DMS114 treated with DMSO at 0.1 percent for 48 hours (cell line): Measurements from ENCODE around the gene KRCC1.
"Not testable (repeated sequence)": the region's sequence is repeated elsewhere in the genome, so short reads cannot be mapped to it uniquely, and the experiment has no call there.

Experiments used
- DNase-seq: peaks from one replicate; lab custom pipeline; 2025; ENCODE audit not compliant: unreplicated experiment; lab: John Stamatoyannopoulos, UW

The KRCC1 gene

DNA sequence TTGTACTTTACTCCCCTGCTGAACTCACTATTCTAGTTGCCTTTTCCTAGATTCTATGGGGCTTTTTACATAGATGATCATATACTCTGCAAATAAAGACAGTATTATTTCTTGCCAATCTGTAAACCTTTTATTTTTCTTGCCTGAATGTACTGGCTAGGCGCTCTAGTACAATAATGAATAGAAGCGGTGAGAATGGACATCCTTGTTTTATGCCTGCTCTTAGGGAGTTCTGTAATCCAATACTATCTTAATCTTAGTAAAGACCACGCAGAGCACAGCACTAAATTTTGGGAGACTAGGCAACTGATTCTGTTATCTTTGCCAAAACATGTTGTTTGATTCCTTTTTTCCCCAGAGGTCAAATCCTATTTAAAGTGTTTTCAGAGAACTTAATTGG, 7.0 kb downstream of the KRCC1 start:
- no peak for DNase-seq

- not testable (repeated sequence) for DNase-seq
These were observed 10.0 kb downstream of the KRCC1 start for GRCh38 chr2:88045561-88045960.

GRCh38 chr2:88042476-88042875, 13.1 kb downstream of the KRCC1 start:
- no peak for DNase-seq

DNA sequence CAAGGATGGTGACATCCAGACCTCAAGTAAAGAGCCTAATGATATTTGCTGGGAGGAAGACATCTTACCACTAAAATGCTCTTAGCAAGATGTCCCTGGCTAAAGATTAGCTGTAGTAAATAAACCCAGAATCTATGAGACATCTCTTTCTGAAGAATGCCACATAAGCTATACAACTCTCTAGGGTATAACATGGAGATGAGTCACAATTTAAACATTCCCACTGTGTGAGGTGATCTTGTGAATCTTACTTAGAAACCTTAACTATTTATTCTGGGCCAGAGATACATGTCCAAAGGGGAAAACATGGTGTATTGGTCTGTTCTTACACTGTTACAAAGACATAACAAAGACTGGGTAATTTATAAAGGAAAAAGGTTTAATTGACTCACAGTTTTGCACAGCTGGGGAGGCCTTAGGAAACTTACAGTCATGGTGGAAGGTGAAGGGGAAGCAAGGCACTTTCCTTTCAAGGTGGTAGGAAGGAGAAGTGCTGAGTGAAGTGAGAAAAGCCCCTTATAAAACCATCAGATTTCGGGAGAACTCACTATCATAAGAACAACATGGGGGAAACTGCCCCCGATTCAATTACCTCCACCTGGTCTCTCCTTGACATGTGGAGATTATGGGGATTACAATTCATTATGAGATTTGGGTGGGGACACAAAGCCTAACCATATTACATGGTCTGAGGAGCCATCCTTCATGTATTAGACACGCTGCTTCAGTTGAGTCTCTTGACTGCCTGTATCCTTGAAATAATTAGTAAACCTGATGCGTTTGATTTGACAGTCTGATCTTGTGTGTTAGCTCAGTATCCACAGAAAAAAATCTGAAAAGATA, 17.1 kb downstream of the KRCC1 start:
- DNase-seq = no peak

DNA sequence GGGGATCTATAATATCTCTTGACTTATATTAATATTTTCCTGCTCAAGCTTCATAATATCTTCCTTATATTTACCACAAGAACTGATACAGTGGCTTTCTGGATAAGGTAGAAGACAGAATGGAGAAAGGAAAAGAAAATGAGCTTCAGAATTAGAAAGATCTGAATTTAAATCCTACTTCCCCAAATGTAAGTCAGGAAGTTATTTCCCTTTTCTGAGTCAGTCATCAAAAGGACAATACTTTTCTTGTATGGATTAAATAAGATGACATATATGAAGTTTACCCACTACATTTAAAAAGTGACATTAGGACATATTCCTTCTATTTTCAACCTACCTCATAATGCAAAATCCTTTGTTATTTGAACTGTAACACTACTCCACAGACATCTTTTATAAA, 19.0 kb downstream of the KRCC1 start:
- no peak for DNase-seq

GRCh38 chr2:88036182-88036581, 19.4 kb downstream of the KRCC1 start:
- no peak for DNase-seq

- no peak for DNase-seq
These were observed 23.4 kb downstream of the KRCC1 start for GRCh38 chr2:88032070-88032702.

DNA sequence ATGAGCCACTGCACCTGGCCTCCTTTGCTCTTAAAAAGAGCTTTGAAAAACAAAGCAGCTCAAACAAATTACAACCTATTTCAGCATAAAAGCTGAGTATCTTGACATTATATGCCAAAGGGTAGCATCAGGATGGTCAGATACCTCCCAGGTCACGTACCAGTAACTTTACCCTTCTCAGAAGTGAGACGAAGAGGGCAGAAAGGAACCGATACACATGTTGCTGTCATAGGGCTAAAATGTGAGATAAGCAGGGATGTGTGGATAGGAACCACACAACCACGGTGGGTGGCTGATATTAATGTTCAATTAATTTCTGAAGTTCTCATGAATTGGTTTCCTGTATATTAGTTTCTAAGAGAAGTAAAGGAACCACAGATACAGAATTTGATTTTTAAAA, 26.7 kb downstream of the KRCC1 start:
- no peak for DNase-seq

DNA sequence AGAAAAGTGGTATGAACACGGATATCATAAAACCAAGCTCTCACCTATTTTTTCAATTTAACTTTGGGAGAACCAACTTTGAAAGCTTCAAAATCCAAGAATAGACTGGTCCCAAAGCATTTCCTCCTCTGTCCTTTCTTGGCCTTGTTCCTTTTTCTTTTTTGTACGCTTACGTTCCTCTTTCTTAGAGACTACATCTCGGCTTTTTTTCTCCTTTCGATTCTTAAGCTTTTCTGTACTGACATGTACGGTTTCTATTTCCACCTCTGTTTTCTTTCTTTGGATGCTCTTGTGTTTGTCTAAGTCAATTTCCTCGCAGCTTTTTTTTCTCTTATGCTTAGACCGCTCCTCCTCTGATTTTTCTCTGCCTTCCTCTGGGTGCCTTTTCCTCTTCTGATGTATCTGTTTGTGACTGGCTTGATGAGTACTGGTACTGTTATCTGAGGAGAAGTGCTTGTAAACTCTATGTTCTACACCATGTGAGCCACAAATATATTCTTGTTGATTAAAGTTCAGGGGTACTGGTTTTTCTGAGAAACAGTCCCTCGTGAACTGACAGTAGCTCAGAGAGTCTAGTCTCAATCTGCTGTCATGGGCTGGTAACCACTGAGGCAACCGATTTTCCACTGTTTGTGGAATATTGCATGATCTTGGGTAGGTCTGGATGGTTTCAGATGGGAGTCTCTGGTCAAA, 27.7 kb downstream of the KRCC1 start:
- DNase-seq = no peak

DNA sequence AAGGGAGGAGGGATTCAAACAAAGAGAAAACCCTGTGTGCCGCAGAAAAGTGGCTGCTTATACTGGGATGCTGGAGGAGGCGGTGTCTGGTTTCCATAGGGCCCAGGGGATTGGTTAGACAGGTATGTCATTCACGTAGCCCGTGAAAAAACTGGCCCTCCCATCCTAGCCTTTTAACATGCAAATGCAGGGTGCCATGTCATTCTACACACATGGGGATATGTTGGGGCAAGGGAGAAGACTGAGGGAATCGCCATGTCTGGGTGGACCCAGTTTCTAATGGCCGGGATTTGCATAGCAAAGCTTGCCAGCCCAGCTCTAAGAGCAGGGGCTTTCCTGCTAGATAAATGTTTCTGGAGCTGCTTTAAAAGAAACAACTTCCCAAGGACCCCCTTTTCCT, 31.1 kb downstream of the KRCC1 start:
- DNase-seq = no peak

DNA sequence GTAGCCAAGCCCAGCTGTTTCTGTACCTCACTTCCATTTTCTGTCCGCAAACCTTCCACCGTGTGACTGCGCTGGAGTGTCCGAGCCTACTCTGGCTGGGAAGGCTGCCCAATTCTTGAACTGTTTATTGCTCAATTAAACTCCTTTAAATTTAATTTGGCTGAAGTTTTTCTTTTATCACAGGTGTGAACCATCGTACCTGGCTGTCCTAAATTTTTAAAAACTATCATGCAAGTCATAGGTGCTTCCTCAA, 33.0 kb downstream of the KRCC1 start:
- no peak for DNase-seq

- no peak for DNase-seq
These were observed 35.6 kb downstream of the KRCC1 start for GRCh38 chr2:88019985-88020384.

- DNase-seq = no peak
These were observed 36.7 kb downstream of the KRCC1 start for GRCh38 chr2:88018909-88019308.

GRCh38 chr2:88018077-88018805, 37.3 kb downstream of the KRCC1 start:
- DNase-seq = not testable (repeated sequence)

GRCh38 chr2:88017780-88018038, 37.9 kb downstream of the KRCC1 start:
- not testable (repeated sequence) for DNase-seq

GRCh38 chr2:88016960-88017779, 38.4 kb downstream of the KRCC1 start:
- DNase-seq = peak; percentile 72

GRCh38 chr2:88016086-88016959, 39.3 kb downstream of the KRCC1 start, which contains the start of gene RNU2-63P:
TSS of gene RNU2-63P (minus strand) at chr2:88016547.
- peak; percentile 94 for DNase-seq

- no peak for DNase-seq
These were observed 44.6 kb downstream of the KRCC1 start for GRCh38 chr2:88011011-88011410.

- DNase-seq = no peak
These were observed 45.4 kb downstream of the KRCC1 start for GRCh38 chr2:88010136-88010535.

DNA sequence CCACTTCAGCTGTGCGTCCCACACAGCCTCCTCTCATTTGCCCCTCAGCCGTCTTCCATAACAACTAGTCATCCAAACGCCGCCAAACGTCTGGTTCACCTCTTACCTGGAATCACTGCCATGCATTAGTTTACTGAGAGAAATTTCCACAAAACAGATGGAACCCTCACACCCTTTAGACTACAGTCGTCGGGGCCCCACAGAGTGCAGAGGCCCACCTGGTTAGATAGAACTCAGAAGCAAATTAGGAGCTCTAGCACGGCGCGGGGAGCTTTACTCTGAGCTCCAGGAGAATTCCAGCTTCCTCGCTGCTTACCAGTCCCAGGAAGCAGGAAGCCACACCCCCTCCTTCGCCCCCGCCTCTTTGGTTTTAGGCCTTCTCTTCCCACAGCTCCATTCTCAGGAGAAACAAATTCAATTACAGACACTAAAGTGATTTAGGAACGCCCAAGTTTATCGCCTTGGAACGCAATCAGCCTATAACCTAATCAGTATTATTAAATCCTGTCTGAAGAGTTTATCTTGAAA, 48.6 kb downstream of the KRCC1 start:
- DNase-seq = no peak
